ENCODE measurements around the gene CNR1.

- TF ChIP-seq CTCF (IDR thresholded peaks at IDR 0.05) (no peak), EP300 (IDR thresholded peaks at IDR 0.05; ENCODE audit: low read depth) (no peak)
These were observed 49.9 kb downstream of the CNR1 start for GRCh38 chr6:88116276-88116675.

Measured in transverse colon (tissue), 3 donors.